GM21367 (cell line): ENCODE results near the gene FAM200B.
"Not testable (repeated sequence)": the region's sequence is repeated elsewhere in the genome, so short reads cannot be mapped to it uniquely, and the experiment has no call there.

Experiments used
- ATAC-seq: cut with Tn5 transposase; IDR thresholded peaks from one replicate; pipeline ENCODE4 v1.9.1; 2021; ENCODE audit not compliant: unreplicated experiment

Gene FAM200B

GRCh38 chr4:15733061-15733460, 51.4 kb downstream of the FAM200B start:
- ATAC-seq: not testable (repeated sequence)

- ATAC-seq: no peak
Observed at GRCh38 chr4:15735536-15735935, 53.9 kb downstream of the FAM200B start.

- no peak for ATAC-seq
Observed at GRCh38 chr4:15736514-15737050, 55.0 kb downstream of the FAM200B start.

GRCh38 chr4:15737255-15737654, 55.6 kb downstream of the FAM200B start:
- no peak for ATAC-seq

GRCh38 chr4:15738877-15739276, 57.2 kb downstream of the FAM200B start:
- ATAC-seq: no peak
